Lung (tissue), 12 donors: ENCODE measurements around the gene C1S. TPM values are rescaled to one million over a fixed set of nuclear protein-coding genes. Genes with fewer than 3 reads are reported as not detected.

Experiments used
- ATAC-seq: fragments of 200-7000 bp; cut with Tn5 transposase; one replicate; pipeline ENCODE4 v1.9.1; 2020; ENCODE audit warnings: moderate number of reproducible peaks; ENCODE audit not compliant: insufficient read depth, low FRiP score
- DNase-seq, 3 donors: peaks; one replicate each; pipeline ENCODE4 v3.0.0-alpha.2; 2013 to 2017
- H3K27ac ChIP-seq, 2 donors: one replicate each; pipeline ENCODE4 v1.5.1; 2013; ENCODE audit warnings: mild to moderate bottlenecking in 2 of 2, moderate library complexity in 2 of 2, control low read depth in 1 of 2, inconsistent platforms in 1 of 2, low read depth in 1 of 2, low read length in 1 of 2
- H3K27me3 ChIP-seq, 3 donors: one replicate each; pipeline ENCODE4 v1.5.1; 2013; ENCODE audit warnings: low read length in 2 of 3; ENCODE audit not compliant: control insufficient read depth in 3 of 3, insufficient read depth in 3 of 3
- H3K36me3 ChIP-seq, 4 donors: one replicate each; pipeline ENCODE4 v1.5.1; 2013; ENCODE audit warnings: low read length in 4 of 4, mild to moderate bottlenecking in 1 of 4, moderate library complexity in 1 of 4; ENCODE audit not compliant: control insufficient read depth in 4 of 4, insufficient read depth in 4 of 4
- H3K4me1 ChIP-seq, 5 donors: one replicate each; pipeline ENCODE4 v1.5.1; 2013; ENCODE audit warnings: low read length in 5 of 5, mild to moderate bottlenecking in 2 of 5, moderate library complexity in 1 of 5; ENCODE audit not compliant: control insufficient read depth in 5 of 5, insufficient read depth in 5 of 5
- H3K4me3 ChIP-seq: one replicate; pipeline ENCODE4 v1.5.1; 2013; ENCODE audit warnings: mild to moderate bottlenecking, control low read depth, moderate library complexity
- H3K9ac ChIP-seq, 2 donors: one replicate each; pipeline ENCODE4 v1.5.1; 2013; ENCODE audit warnings: low read length in 2 of 2, control low read depth in 1 of 2; ENCODE audit not compliant: insufficient read depth in 1 of 2
- H3K9me3 ChIP-seq, 4 donors: one replicate each; pipeline ENCODE4 v1.5.1; 2013; ENCODE audit warnings: low read length in 3 of 4, mild to moderate bottlenecking in 1 of 4, moderate library complexity in 1 of 4; ENCODE audit not compliant: control insufficient read depth in 4 of 4, insufficient read depth in 3 of 4
- CTCF ChIP-seq: IDR thresholded peaks from 2 replicates; pipeline ENCODE4 v1.5.1; 2012; ENCODE audit warnings: mild to moderate bottlenecking; ENCODE audit errors: control extremely low read depth, extremely low read depth
- WGBS, 2 donors: extraction: QIAGEN DNeasy Blood & Tissue Kit; methylation state at CpG; one replicate each; pipeline ENCODE4 v1.1.7; 2013; 5-methylcytosine and 5-hydroxymethylcytosine counted together
- polyA plus RNA-seq, 2 donors: library from polyadenylated mRNA; stranded (reverse); fragments of 200-250 nt; gene quantifications; one replicate each; pipeline ENCODE4 v1.2.1, GENCODE V29; 2013
- total RNA-seq, 2 donors: library from RNA; depleted of rRNA in 1 of 2; stranded (reverse); fragments of >200 nt in 1 of 2; gene quantifications; one replicate each; pipeline ENCODE4 v1.2.1, GENCODE V29; 2014 to 2021
- donor health status: control.
- donor health status: control.
- donor health status: Bipolar disorder and iron deficiency.
- donor health status: healthy.
- donor health status: DM: yes; HTN: yes; CAD: no.

Gene C1S
- total and polyA plus RNA-seq, 4 donors = 148 to 291 (median 253) TPM

- H3K9me3 ChIP-seq = no peaks in the 10 kb centered on the region
- peaks cover 0 to 9% (median 3%) of the 10 kb centered on the region in 4 donors for H3K36me3 ChIP-seq
- peak overlapping the region; percentile 83 for H3K4me3 ChIP-seq
- H3K9ac ChIP-seq = peak overlapping the region; percentile 51 to 66
- no peaks in the 10 kb centered on the region for H3K27me3 ChIP-seq
- peak overlapping the region; percentile 86 to 96 for H3K27ac ChIP-seq
- ATAC-seq (peak; percentile 7), DNase-seq (no peak)
- H3K4me1 ChIP-seq = peaks cover 0 to 17% (median 7%) of the 10 kb centered on the region in 5 donors
- no peak for TF ChIP-seq CTCF
- WGBS, 2 donors = 0 to 1% methylated on average over 23 to 25 of the region's 25 CpGs
Measured at GRCh38 chr12:7017870-7018349, 42.6 kb upstream of the C1S start.

GRCh38 chr12:7018350-7019042 lies 42.0 kb upstream of the C1S start, which contains the start of gene LPCAT3:
LPCAT3 (minus strand) TSS chr12:7018476; CDS start chr12:7018424, 52 bp downstream.
- Histone ChIP-seq H3K36me3 (peaks cover 0 to 5% (median 0%) of the 10 kb centered on the region in 4 donors), H3K27ac (peak within 1 kb of the TSS; percentile 86 to 96), H3K27me3 (no peaks in the 10 kb centered on the region), H3K9ac (peak within 1 kb of the TSS; percentile 66 to 82), H3K9me3 (no peaks in the 10 kb centered on the region), H3K4me3 (peak within 1 kb of the TSS; percentile 83), H3K4me1 (peaks cover 0 to 17% (median 7%) of the 10 kb centered on the region in 5 donors)
- peak; percentile 66 for TF ChIP-seq CTCF
- WGBS, 2 donors = 0% methylated on average over 64 to 77 of the region's 77 CpGs
- DNase-seq (peak; percentile 97 to 98 (median 98)), ATAC-seq (peak; percentile 97)

- Histone ChIP-seq H3K27me3 (no peaks in the 10 kb centered on the region), H3K9ac (peak overlapping the region in 1 of 2 donors; percentile 82), H3K36me3 (peaks cover 0 to 4% (median 0%) of the 10 kb centered on the region in 4 donors), H3K27ac (peak overlapping the region in 1 of 2 donors; percentile 96), H3K4me3 (peak overlapping the region; percentile 83), H3K4me1 (peaks cover 0 to 17% (median 7%) of the 10 kb centered on the region in 5 donors), H3K9me3 (no peaks in the 10 kb centered on the region)
- ATAC-seq (no peak), DNase-seq (no peak)
- TF ChIP-seq CTCF = no peak
- 13 to 15% methylated on average over 6 of the region's 6 CpGs for WGBS, 2 donors
Measured at GRCh38 chr12:7019043-7019569, 41.4 kb upstream of the C1S start.
